Panc1 (cell line): ENCODE results near the gene MACROD2. TPM values are rescaled to one million over a fixed set of nuclear protein-coding genes. Genes with fewer than 3 reads are reported as not detected.

ENCODE experiments used
- ATAC-seq: fragments of 200-7000 bp; cut with Tn5 transposase; 2 replicates; pipeline ENCODE4 v1.9.1; 2020; ENCODE audit warnings: mild to moderate bottlenecking, moderate library complexity
- BruUV-seq: library from RNA; stranded (reverse); fragments of 400-500 nt; replicated peaks from 2 replicates; lab custom pipeline; 2021; lab: Mats Ljungman, UMichigan
- CTCF ChIA-PET: fragments of 300-600 bp; sonication (Branson Sonifier 250); formaldehyde crosslinking; loops from one replicate; lab custom pipeline; 2022; ENCODE audit warnings: antibody characterized with exemption; lab: Charles Lee
- POLR2A ChIA-PET: fragments of 300-600 bp; sonication (Branson Sonifier 250); formaldehyde crosslinking; loops from one replicate; lab custom pipeline; 2022; ENCODE audit warnings: antibody characterized with exemption; lab: Charles Lee
- DNase-seq: peaks from one replicate; pipeline ENCODE4 v3.0.0-alpha.2; 2010; ENCODE audit warnings: low read depth, low spot score
- H3K27ac ChIP-seq: 2 replicates; pipeline ENCODE4 v1.5.1; 2011; ENCODE audit warnings: mild to moderate bottlenecking, low read length, inconsistent platforms
- H3K27me3 ChIP-seq: fragments of 200-500 bp; sonication (Bioruptor generic); 2 replicates; pipeline ENCODE4 v1.6.0; 2014; ENCODE audit warnings: low read length, inconsistent platforms; ENCODE audit not compliant: control insufficient read depth, insufficient read depth
- H3K36me3 ChIP-seq: fragments of 200-500 bp; sonication (Bioruptor generic); 2 replicates; pipeline ENCODE4 v1.5.1; 2014; ENCODE audit warnings: inconsistent platforms, mild to moderate bottlenecking, low read length, moderate library complexity; ENCODE audit not compliant: control insufficient read depth, insufficient read depth
- H3K4me1 ChIP-seq: 2 replicates; pipeline ENCODE4 v1.5.1; 2011; ENCODE audit warnings: inconsistent platforms, mild to moderate bottlenecking, low read length, moderate library complexity; ENCODE audit not compliant: control insufficient read depth, insufficient read depth
- H3K4me3 ChIP-seq, 2 experiments: 2 replicates each; pipeline ENCODE4 v1.5.1; 2011 to 2012; ENCODE audit warnings: low read depth in 2 of 2, low read length in 2 of 2, mild to moderate bottlenecking in 2 of 2, inconsistent platforms in 1 of 2, moderate library complexity in 1 of 2
- H3K9me3 ChIP-seq: fragments of 200-500 bp; sonication (Bioruptor generic); 2 replicates; pipeline ENCODE4 v1.5.1; 2014; ENCODE audit warnings: low read depth, mild to moderate bottlenecking, inconsistent platforms, low read length, moderate library complexity; ENCODE audit not compliant: control insufficient read depth, insufficient read depth
- CTCF ChIP-seq: fragments of 450-650 bp; IDR thresholded peaks from 2 replicates; pipeline ENCODE4 v1.5.1; 2017; ENCODE audit warnings: mild to moderate bottlenecking
- POLR2AphosphoS5 ChIP-seq: IDR thresholded peaks from 2 replicates; pipeline ENCODE4 v1.6.1; 2012; ENCODE audit warnings: mild to moderate bottlenecking, low read depth, low read length, moderate library complexity
- REST ChIP-seq, 2 experiments: IDR thresholded peaks; 2 replicates each; pipeline ENCODE4 v1.6.1; 2011 to 2012; ENCODE audit warnings: low read depth in 2 of 2, control low read depth in 1 of 2, low read length in 1 of 2, mild to moderate bottlenecking in 1 of 2, moderate library complexity in 1 of 2; ENCODE audit not compliant: insufficient read depth in 1 of 2
- SIN3A ChIP-seq: IDR thresholded peaks from 2 replicates; pipeline ENCODE4 v1.6.1; 2012; ENCODE audit warnings: low read depth, mild to moderate bottlenecking, low read length, moderate library complexity, borderline replicate concordance; ENCODE audit not compliant: insufficient read depth
- TCF7L2 ChIP-seq: IDR thresholded peaks from 2 replicates; pipeline ENCODE4 v1.6.1; 2011; ENCODE audit warnings: mild to moderate bottlenecking, low read depth, low read length, inconsistent platforms
- in situ Hi-C: cut with HindIII; loops from 2 replicates; pipeline ENCODE4 v1.10.0; 2016; ENCODE audit warnings: low sequenced_read_pairs, low pct_unique_long_range_greater_than_20kb
- intact Hi-C: fragments of 100-400 bp; cut with micrococcal nuclease; formaldehyde crosslinking; loops from one replicate; pipeline ENCODE4 v1.10.0; 2022; ENCODE audit not compliant: unreplicated experiment
- total RNA-seq: library from RNA; stranded (reverse); gene quantifications from one replicate; pipeline ENCODE4 v1.2.1, GENCODE V29; 2021; ENCODE audit not compliant: unreplicated experiment

The MACROD2 gene
- total RNA-seq, 1 experiment from 2014 or later, result 1.2 TPM

- in situ Hi-C loops (no loop called here), intact Hi-C loops (no loop called here)
- Histone ChIP-seq H3K4me1 (no peaks in the 10 kb centered on the region), H3K4me3 (no peak overlapping the region), H3K27ac (no peak overlapping the region), H3K27me3 (no peaks in the 10 kb centered on the region), H3K36me3 (no peaks in the 10 kb centered on the region), H3K9me3 (no peaks in the 10 kb centered on the region)
- peak; percentile 26 for TF ChIP-seq CTCF
- TF ChIP-seq REST (IDR thresholded peaks at IDR 0.05; ENCODE audit: insufficient read depth in 1 of 2, low read depth in 2 of 2, low read length in 1 of 2), result no peak
- DNase-seq (no peak), ATAC-seq (no peak)
- POLR2A ChIA-PET, result no interaction called here
- BruUV-seq, result no TSS peak
- CTCF ChIA-PET, result no interaction called here
These were observed 42.1 kb upstream of the MACROD2 start for GRCh38 chr20:13953227-13953626.

GRCh38 chr20:13960119-13960518, 35.2 kb upstream of the MACROD2 start:
- H3K9me3 ChIP-seq, result no peaks in the 10 kb centered on the region
- POLR2A ChIA-PET, result no interaction called here
- CTCF ChIA-PET, result no interaction called here
- TF ChIP-seq TCF7L2 (no peak), SIN3A (no peak), CTCF (no peak), REST (IDR thresholded peaks at IDR 0.05; ENCODE audit: insufficient read depth in 1 of 2, low read depth in 2 of 2, low read length in 1 of 2) (no peak), POLR2AphosphoS5 (no peak)
- no peaks in the 10 kb centered on the region for H3K27me3 ChIP-seq
- no peak for DNase-seq
- no peaks in the 10 kb centered on the region for H3K36me3 ChIP-seq
- H3K4me1 ChIP-seq, result no peaks in the 10 kb centered on the region
- in situ Hi-C loops (no loop called here), intact Hi-C loops (no loop called here)
- H3K27ac ChIP-seq, result no peak overlapping the region
- no peak for ATAC-seq
- no peak overlapping the region for H3K4me3 ChIP-seq
- no TSS peak for BruUV-seq
